ENCODE measurements around the gene OCEL1.

The OCEL1 gene

GRCh38 chr19:17242431-17243208 lies 16.6 kb downstream of the OCEL1 start (continued):
- TF ChIP-seq ZNF626 (tag by site-specific recombination; IDR thresholded peaks at IDR 0.05) (no peak), ZNF701 (tag by site-specific recombination; IDR thresholded peaks at IDR 0.05) (no peak), ZNF624 (tag by site-specific recombination; IDR thresholded peaks at IDR 0.05) (no peak), REST (tag by site-specific recombination; IDR thresholded peaks at IDR 0.05) (no peak), GLIS1 (tag by site-specific recombination; IDR thresholded peaks at IDR 0.05) (no peak), PRDM1 (tag by site-specific recombination; IDR thresholded peaks at IDR 0.05) (no peak), ZBTB17 (tag by site-specific recombination; IDR thresholded peaks at IDR 0.05) (no peak), ZNF280C (tag by site-specific recombination; IDR thresholded peaks at IDR 0.05) (no peak), ZSCAN23 (tag by site-specific recombination; IDR thresholded peaks at IDR 0.05) (no peak), PRDM10 (tag by site-specific recombination; IDR thresholded peaks at IDR 0.05) (no peak), MEIS1 (CRISPR knock-in tag; IDR thresholded peaks at IDR 0.05; ENCODE audit: borderline replicate concordance) (no peak), ZNF248 (tag by site-specific recombination; IDR thresholded peaks at IDR 0.05) (no peak), ZNF335 (tag by site-specific recombination; conservative IDR thresholded peaks at IDR 0.05) (no peak), ZNF394 (tag by site-specific recombination; IDR thresholded peaks at IDR 0.05; ENCODE audit: borderline replicate concordance) (no peak), ZNF423 (tag by site-specific recombination; IDR thresholded peaks at IDR 0.05) (no peak), MZF1 (tag by site-specific recombination; IDR thresholded peaks at IDR 0.05; ENCODE audit: borderline replicate concordance) (no peak), ZNF768 (tag by site-specific recombination; IDR thresholded peaks at IDR 0.05) (no peak), ZNF37A (tag by site-specific recombination; IDR thresholded peaks at IDR 0.05) (no peak), ZNF549 (tag by site-specific recombination; IDR thresholded peaks at IDR 0.05) (no peak), GLIS2 (tag by site-specific recombination; IDR thresholded peaks at IDR 0.05) (peak; percentile 52; the same call in 1 of the 2 replicates), ZNF660 (tag by site-specific recombination; IDR thresholded peaks at IDR 0.05) (no peak), ZNF26 (tag by site-specific recombination; IDR thresholded peaks at IDR 0.05) (no peak)
- TF ChIP-seq, protein P1, sequence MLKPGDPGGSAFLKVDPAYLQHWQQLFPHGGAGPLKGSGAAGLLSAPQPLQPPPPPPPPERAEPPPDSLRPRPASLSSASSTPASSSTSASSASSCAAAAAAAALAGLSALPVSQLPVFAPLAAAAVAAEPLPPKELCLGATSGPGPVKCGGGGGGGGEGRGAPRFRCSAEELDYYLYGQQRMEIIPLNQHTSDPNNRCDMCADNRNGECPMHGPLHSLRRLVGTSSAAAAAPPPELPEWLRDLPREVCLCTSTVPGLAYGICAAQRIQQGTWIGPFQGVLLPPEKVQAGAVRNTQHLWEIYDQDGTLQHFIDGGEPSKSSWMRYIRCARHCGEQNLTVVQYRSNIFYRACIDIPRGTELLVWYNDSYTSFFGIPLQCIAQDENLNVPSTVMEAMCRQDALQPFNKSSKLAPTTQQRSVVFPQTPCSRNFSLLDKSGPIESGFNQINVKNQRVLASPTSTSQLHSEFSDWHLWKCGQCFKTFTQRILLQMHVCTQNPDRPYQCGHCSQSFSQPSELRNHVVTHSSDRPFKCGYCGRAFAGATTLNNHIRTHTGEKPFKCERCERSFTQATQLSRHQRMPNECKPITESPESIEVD (tag by site-specific recombination; IDR thresholded peaks at IDR 0.05) = no peak
- TF ChIP-seq, protein P2, sequence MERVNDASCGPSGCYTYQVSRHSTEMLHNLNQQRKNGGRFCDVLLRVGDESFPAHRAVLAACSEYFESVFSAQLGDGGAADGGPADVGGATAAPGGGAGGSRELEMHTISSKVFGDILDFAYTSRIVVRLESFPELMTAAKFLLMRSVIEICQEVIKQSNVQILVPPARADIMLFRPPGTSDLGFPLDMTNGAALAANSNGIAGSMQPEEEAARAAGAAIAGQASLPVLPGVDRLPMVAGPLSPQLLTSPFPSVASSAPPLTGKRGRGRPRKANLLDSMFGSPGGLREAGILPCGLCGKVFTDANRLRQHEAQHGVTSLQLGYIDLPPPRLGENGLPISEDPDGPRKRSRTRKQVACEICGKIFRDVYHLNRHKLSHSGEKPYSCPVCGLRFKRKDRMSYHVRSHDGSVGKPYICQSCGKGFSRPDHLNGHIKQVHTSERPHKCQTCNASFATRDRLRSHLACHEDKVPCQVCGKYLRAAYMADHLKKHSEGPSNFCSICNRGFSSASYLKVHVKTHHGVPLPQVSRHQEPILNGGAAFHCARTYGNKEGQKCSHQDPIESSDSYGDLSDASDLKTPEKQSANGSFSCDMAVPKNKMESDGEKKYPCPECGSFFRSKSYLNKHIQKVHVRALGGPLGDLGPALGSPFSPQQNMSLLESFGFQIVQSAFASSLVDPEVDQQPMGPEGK (tag by site-specific recombination; IDR thresholded peaks at IDR 0.05) = 0 out of 2 replicates have a peak, but pooled peaks have one; percentile 5

Measured in HEK293 (cell line).